WTC11 (cell line): ENCODE results near the gene CAPZB.

Source experiments
- CREM ChIP-seq: sonication (generic); formaldehyde crosslinking; IDR thresholded peaks from 2 replicates; pipeline ENCODE4 v1.8.1; 2022; ENCODE audit warnings: mild to moderate bottlenecking, missing genetic modification reagents, moderate library complexity
- GABPB1 ChIP-seq: sonication (generic); formaldehyde crosslinking; IDR thresholded peaks from 2 replicates; pipeline ENCODE4 v1.8.1; 2023; ENCODE audit warnings: mild to moderate bottlenecking, missing genetic modification reagents
- NR2C2 ChIP-seq: sonication (generic); formaldehyde crosslinking; IDR thresholded peaks from 2 replicates; pipeline ENCODE4 v1.8.0; 2022; ENCODE audit warnings: mild to moderate bottlenecking, missing genetic modification reagents
- OVOL2 ChIP-seq: fragments of 250-450 bp; sonication (Bioruptor Pico); IDR thresholded peaks from 2 replicates; pipeline ENCODE4 v1.9.0; 2021; ENCODE audit warnings: mild to moderate bottlenecking, borderline replicate concordance
- SP1 ChIP-seq: sonication (generic); formaldehyde crosslinking; conservative IDR thresholded peaks from 2 replicates; pipeline ENCODE4 v1.8.1; 2022; ENCODE audit warnings: missing genetic modification reagents
- TF ChIP-seq, protein P1 (sequence below): fragments of 200-600 bp; IDR thresholded peaks from 2 replicates; pipeline ENCODE4 v1.8.0; 2022; ENCODE audit warnings: antibody characterized with exemption
- TF ChIP-seq, protein P2 (sequence below): sonication (generic); formaldehyde crosslinking; IDR thresholded peaks from 2 replicates; pipeline ENCODE4 v1.8.0; 2022; ENCODE audit warnings: mild to moderate bottlenecking, missing genetic modification reagents
- TF ChIP-seq, protein P3 (sequence below): sonication (generic); formaldehyde crosslinking; IDR thresholded peaks from 2 replicates; pipeline ENCODE4 v1.8.1; 2023; ENCODE audit warnings: mild to moderate bottlenecking, moderate library complexity, missing genetic modification reagents
- TF ChIP-seq, protein P4 (sequence below): sonication (generic); formaldehyde crosslinking; IDR thresholded peaks from 2 replicates; pipeline ENCODE4 v1.8.1; 2023; ENCODE audit warnings: mild to moderate bottlenecking, missing genetic modification reagents, moderate library complexity
- TF ChIP-seq, protein P5 (sequence below): sonication (generic); formaldehyde crosslinking; IDR thresholded peaks from 2 replicates; pipeline ENCODE4 v1.8.0; 2022; ENCODE audit warnings: mild to moderate bottlenecking, missing genetic modification reagents

DNA sequence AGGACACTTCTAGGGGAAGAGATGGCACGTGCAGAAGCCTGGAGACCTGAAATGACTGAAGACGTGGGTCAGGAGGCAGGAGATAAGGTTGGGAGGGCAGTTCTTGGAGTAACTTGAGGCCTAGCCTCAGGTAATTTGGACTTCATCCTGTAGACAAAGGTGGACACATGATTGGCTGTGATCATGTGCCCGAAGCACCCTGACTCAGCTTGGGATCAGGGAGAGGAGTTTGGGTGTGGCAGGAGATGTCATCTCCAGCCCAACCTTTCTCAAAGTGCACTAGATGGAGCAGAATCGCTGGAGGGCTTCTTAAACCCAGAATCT lies 171.7 kb downstream of the CAPZB start:
- TF ChIP-seq, protein P1, sequence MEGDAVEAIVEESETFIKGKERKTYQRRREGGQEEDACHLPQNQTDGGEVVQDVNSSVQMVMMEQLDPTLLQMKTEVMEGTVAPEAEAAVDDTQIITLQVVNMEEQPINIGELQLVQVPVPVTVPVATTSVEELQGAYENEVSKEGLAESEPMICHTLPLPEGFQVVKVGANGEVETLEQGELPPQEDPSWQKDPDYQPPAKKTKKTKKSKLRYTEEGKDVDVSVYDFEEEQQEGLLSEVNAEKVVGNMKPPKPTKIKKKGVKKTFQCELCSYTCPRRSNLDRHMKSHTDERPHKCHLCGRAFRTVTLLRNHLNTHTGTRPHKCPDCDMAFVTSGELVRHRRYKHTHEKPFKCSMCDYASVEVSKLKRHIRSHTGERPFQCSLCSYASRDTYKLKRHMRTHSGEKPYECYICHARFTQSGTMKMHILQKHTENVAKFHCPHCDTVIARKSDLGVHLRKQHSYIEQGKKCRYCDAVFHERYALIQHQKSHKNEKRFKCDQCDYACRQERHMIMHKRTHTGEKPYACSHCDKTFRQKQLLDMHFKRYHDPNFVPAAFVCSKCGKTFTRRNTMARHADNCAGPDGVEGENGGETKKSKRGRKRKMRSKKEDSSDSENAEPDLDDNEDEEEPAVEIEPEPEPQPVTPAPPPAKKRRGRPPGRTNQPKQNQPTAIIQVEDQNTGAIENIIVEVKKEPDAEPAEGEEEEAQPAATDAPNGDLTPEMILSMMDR = no peak
- TF ChIP-seq, protein P2, sequence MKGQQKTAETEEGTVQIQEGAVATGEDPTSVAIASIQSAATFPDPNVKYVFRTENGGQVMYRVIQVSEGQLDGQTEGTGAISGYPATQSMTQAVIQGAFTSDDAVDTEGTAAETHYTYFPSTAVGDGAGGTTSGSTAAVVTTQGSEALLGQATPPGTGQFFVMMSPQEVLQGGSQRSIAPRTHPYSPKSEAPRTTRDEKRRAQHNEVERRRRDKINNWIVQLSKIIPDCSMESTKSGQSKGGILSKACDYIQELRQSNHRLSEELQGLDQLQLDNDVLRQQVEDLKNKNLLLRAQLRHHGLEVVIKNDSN (CRISPR knock-in tag) = no peak
- TF ChIP-seq NR2C2 (no peak), CREM (no peak), GABPB1 (no peak), OVOL2 (no peak), SP1 (no peak)
- TF ChIP-seq, protein P3, sequence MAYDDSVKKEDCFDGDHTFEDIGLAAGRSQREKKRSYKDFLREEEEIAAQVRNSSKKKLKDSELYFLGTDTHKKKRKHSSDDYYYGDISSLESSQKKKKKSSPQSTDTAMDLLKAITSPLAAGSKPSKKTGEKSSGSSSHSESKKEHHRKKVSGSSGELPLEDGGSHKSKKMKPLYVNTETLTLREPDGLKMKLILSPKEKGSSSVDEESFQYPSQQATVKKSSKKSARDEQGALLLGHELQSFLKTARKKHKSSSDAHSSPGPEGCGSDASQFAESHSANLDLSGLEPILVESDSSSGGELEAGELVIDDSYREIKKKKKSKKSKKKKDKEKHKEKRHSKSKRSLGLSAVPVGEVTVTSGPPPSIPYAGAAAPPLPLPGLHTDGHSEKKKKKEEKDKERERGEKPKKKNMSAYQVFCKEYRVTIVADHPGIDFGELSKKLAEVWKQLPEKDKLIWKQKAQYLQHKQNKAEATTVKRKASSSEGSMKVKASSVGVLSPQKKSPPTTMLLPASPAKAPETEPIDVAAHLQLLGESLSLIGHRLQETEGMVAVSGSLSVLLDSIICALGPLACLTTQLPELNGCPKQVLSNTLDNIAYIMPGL (CRISPR knock-in tag) = no peak
- TF ChIP-seq, protein P4, sequence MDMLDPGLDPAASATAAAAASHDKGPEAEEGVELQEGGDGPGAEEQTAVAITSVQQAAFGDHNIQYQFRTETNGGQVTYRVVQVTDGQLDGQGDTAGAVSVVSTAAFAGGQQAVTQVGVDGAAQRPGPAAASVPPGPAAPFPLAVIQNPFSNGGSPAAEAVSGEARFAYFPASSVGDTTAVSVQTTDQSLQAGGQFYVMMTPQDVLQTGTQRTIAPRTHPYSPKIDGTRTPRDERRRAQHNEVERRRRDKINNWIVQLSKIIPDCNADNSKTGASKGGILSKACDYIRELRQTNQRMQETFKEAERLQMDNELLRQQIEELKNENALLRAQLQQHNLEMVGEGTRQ (CRISPR knock-in tag) = no peak
- TF ChIP-seq, protein P5, sequence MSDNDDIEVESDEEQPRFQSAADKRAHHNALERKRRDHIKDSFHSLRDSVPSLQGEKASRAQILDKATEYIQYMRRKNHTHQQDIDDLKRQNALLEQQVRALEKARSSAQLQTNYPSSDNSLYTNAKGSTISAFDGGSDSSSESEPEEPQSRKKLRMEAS = no peak
